Panc1 (cell line): ENCODE data around the gene BZW1.

Source experiments
- CTCF ChIP-seq: fragments of 450-650 bp; IDR thresholded peaks from 2 replicates; pipeline ENCODE4 v1.5.1; 2017; ENCODE audit warnings: mild to moderate bottlenecking
- POLR2AphosphoS5 ChIP-seq: IDR thresholded peaks from 2 replicates; pipeline ENCODE4 v1.6.1; 2012; ENCODE audit warnings: mild to moderate bottlenecking, low read depth, low read length, moderate library complexity
- SIN3A ChIP-seq: IDR thresholded peaks from 2 replicates; pipeline ENCODE4 v1.6.1; 2012; ENCODE audit warnings: low read depth, mild to moderate bottlenecking, low read length, moderate library complexity, borderline replicate concordance; ENCODE audit not compliant: insufficient read depth
- TCF7L2 ChIP-seq: IDR thresholded peaks from 2 replicates; pipeline ENCODE4 v1.6.1; 2011; ENCODE audit warnings: mild to moderate bottlenecking, low read depth, low read length, inconsistent platforms

- TF ChIP-seq CTCF, result no peak
- no peak for TF ChIP-seq POLR2AphosphoS5
- TF ChIP-seq SIN3A, result no peak
- TF ChIP-seq TCF7L2, result no peak
These were observed 61.9 kb downstream of the BZW1 start for GRCh38 chr2:200873560-200873959.
